A172 (cell line): ENCODE data around the gene LHCGR. TPM values are rescaled to one million over a fixed set of nuclear protein-coding genes. Genes with fewer than 3 reads are reported as not detected.

Experiments used
- DNase-seq: peaks from one replicate; pipeline ENCODE4 v3.0.0-alpha.2; 2015; ENCODE audit warnings: low spot score
- total RNA-seq: library from RNA; depleted of rRNA; stranded (reverse); fragments of >200 nt; shearing (Covaris generic); gene quantifications from 2 replicates; pipeline ENCODE4 v1.2.3, GENCODE V29; 2014; rRNA removed

Gene LHCGR
- total RNA-seq, result not detected in 2 replicates

- DNase-seq, result no peak
These were observed at the start of gene LHCGR for GRCh38 chr2:48755473-48755872. Gene LHCGR, minus strand, starts transcription at chr2:48755724. Its CDS starts 53 bp downstream, at chr2:48755671.

DNA sequence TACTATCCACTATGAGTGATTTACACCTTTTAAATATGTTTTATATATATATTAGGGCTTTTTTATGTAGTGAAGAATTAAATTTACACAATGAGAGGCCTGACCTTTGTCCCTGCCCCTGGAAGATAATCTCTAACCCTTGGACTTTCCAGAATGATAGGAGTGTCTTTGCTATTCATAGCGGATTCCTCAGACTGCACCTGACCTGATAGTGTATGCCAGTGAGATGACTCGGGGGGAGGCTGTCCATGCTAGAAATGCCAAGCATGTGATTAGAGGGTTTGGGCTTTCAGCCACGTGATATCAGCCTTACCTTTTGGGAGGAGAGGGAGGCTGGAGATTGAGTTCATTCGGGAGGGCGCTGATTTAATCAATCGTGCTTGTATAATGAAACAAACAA lies 44.1 kb upstream of the LHCGR start:
- no peak for DNase-seq

- DNase-seq, result no peak
These were observed 39.5 kb upstream of the LHCGR start for GRCh38 chr2:48795065-48795464.

DNA sequence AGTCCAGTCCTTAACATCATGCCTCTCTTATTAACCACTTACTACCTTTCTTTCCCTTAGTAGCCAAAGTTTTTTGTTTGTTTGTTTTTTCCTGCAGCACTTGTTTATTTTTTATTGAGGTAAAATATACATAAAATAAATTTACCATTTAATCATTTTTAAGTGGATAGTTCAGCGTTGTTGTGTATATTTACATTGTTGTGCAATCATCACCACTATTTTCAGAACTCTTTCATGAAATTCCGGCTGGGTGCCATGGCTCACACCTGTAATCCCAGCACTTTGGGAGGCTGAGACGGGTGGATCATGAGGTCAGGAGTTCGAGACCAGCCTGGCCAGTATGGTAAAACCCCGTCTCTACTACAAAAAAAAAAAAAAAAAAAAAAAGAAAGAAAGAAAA lies 38.1 kb upstream of the LHCGR start:
- no peak for DNase-seq

DNA sequence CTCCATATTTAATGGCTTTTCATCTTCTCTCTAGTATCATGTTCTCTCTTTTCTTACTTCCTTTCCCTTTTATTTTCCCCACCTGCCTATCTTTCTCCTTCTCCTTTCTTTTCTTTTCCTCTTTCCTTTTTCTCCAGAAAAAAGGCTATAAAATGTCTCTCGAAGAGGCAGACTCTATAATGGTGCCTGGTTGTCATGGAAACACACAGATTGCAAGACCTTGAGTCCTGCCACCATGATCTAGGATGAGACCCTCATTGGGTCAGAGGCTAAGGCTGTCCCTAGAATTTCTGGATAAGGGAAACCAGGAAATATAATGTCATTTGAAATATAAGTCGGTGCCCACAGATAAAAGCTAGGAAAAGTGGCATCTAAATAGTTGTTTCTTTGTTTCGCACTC lies 36.5 kb upstream of the LHCGR start:
- DNase-seq, result no peak

GRCh38 chr2:48790407-48791170 lies 35.1 kb upstream of the LHCGR start:
- DNase-seq, result no peak

DNA sequence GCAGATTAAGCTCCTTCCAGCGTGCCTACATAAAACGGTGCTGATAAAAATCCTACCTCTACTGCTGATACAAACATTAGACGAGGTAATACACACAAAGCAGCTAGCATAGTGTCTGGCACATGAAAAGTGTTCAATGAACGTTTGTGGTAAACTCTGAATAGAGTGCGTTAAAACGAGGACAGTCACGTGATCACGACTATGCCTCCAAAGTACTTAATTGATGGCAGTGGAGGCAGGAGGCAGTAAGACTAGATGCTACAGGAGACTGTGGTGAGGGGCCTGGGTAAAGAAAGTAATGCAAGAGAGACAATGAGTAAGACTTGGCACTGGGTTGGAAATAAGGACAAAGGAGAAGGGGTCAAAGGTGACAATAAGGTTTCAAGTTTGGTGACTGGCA lies 32.1 kb upstream of the LHCGR start:
- no peak for DNase-seq

DNA sequence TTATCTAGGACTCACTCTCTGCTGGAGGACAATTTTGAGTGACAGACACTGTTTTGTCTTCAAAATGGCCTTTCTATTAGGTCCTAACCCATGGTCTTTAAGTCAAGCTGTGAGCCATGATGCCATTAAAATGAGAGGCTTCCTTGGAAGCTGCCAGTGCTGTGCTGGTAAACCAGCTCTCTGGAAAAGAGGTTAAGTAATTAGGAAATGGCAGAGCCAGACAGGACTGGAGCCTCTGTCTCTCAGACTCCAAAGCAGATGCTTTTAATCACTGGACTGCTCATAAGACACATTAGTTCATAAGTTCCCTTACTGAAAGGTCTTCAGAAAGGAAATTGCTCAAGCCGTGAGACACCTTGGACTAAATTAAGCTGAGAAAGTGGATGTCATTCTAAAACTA lies 25.8 kb upstream of the LHCGR start:
- no peak for DNase-seq

DNA sequence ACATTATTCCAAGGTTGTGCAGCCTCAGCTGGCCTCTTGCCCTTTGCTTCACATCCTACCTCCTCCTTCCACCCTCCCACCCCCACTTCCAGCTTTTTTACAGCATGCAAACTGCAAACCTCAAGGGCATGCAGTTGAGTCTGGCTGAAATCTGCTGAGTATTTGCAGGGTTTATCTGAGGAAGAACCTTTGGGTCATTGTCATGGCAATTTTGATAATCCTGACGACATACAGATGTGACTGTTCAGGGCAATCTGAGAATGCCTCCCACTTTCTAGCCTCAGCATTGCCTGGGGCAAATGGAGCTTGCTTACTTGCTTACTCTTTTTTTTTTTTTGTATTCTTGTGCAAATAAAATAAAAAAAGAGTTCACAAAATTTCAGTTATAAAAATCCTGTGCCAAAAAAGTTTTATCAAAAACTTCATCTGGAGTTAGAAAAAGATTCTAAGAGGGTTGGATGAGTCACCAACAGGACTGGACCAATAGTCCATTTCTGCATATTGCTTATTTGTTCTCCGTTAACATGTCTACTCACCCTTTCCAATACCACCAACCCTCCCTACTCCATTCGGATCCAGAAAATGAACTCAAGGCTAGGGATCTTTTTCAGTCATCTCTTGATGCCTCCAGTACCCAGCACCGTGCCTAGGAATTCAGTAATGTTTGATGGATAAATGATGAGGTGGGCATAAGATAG lies 23.6 kb upstream of the LHCGR start:
- no peak for DNase-seq

DNA sequence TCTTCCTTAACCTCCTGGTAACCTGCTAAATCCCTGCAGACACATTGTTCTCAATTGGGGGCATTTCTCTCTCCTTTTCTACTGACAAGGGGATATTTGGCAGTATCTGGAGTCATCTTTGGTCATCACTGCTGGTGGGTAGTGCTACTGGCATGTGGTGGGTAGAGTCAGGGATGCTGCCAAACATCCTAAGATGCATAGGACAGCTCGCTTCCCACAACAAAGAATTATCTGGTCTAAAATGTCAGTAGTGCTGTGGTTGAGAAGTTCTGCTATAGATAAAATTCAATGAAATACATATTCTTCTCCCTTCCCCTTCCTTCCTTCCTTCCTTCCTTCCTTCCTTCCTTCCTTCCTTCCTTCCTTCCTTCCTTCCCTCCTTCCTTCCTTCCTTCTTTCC lies 18.7 kb upstream of the LHCGR start:
- no peak for DNase-seq

- DNase-seq, result no peak
These were observed 15.9 kb upstream of the LHCGR start for GRCh38 chr2:48771241-48772014.

DNA sequence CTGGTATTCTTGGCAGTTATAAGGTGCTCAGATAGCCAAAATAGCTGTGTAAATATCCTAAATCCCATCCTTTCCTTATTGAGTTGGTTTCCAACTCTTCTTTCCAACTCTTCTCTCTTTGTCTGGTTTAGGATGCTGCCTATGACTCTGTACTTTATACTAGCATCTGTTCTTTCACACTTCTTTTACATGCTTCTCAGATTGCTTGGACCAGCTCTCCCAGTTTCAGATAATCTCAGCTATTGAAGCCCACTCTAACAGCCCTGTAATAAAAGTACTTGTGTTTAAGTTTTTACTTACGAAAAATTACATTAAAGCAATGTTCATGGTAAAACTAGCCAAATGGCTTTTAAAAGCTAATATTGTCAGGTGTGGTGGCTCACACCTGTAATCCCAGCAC lies 14.7 kb upstream of the LHCGR start:
- no peak for DNase-seq

- no peak for DNase-seq
These were observed 13.1 kb upstream of the LHCGR start for GRCh38 chr2:48768669-48769068.

- no peak for DNase-seq
These were observed 11.8 kb upstream of the LHCGR start for GRCh38 chr2:48767330-48767729.

- DNase-seq, result no peak
These were observed 5.3 kb upstream of the LHCGR start for GRCh38 chr2:48760826-48761225.

- DNase-seq, result no peak
These were observed 4.2 kb upstream of the LHCGR start for GRCh38 chr2:48759682-48760081.

GRCh38 chr2:48756289-48756688 lies 765 bp upstream of the LHCGR start:
- DNase-seq, result no peak

- DNase-seq, result no peak
These were observed 650 bp downstream of the LHCGR start for GRCh38 chr2:48754874-48755273.

DNA sequence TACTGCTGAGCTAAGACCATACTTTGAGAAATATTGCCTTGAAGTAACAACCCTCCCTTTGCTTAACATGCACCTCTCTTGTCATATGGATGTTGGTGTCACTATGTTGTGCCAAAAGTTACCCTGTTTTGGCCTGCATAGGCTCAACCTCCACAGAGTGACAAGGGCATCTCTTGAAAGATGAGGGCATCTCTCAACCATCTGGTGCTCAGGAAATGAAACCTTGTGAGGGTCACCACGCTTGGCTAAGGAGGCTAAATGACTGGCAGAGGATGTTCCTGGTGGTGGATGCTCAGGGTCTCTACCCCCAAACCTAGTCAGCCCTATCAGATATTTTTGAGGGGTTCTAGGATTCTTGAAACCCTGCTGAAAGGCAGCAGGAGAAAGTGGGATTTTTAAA lies 2.3 kb downstream of the LHCGR start:
- no peak for DNase-seq

DNA sequence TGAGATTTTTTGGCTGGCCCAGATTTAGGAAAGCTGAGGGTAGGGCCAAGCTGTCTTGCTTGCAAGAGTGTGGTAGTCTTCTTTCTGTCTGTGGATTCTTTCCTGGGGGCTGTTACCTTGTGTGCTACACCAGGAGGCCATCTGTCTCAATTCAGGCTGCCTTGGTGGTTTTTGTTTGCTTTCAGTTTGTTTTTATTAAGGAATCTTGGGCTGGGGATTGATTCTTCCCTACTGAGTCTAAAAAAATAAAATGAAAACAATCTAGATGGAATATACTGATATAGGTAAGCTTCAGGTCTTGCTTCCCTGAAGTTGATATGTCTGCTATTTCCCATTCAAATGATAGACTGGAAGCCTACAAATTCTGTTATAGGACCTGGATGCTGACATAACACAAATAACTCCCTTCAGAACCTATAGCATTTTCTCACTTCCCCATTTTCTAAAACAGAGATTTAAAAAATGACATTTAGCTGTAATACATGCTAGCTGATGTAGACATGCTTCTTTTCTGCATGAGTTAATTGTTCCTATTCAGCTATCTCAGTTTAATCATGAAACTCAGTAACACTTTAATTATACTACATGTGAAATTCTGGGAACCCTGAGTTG lies 5.3 kb downstream of the LHCGR start:
- DNase-seq, result no peak

GRCh38 chr2:48749291-48750127 lies 6.0 kb downstream of the LHCGR start:
- DNase-seq, result no peak
